Heart right ventricle (tissue), 16 donors: ENCODE results near the gene PSAT1. TPM values are rescaled to one million over a fixed set of nuclear protein-coding genes. Genes with fewer than 3 reads are reported as not detected.

Source experiments
- ATAC-seq, 8 donors: fragments of 200-7000 bp; cut with Tn5 transposase; one replicate each; pipeline ENCODE4 v1.9.1; 2020; ENCODE audit warnings: mild to moderate bottlenecking in 8 of 8, moderate library complexity in 8 of 8, moderate number of reproducible peaks in 1 of 8
- DNase-seq, 2 donors: peaks; one replicate each; pipeline ENCODE4 v3.0.0-alpha.2; 2020
- H3K27ac ChIP-seq, 10 donors: fragments of 200-600 bp; sonication (generic) in 2 of 10; one replicate each; pipeline versions ENCODE4 v1.5.0 to v1.8.0; 2020 to 2022; ENCODE audit warnings: mild to moderate bottlenecking in 3 of 10
- H3K27me3 ChIP-seq, 7 donors: fragments of 200-600 bp; one replicate each; pipeline ENCODE4 v1.8.0; 2021 to 2022; ENCODE audit warnings: mild to moderate bottlenecking in 2 of 7
- H3K36me3 ChIP-seq, 9 donors: fragments of 200-600 bp; sonication (generic) in 1 of 9; one replicate each; pipeline versions ENCODE4 v1.5.0 to v1.8.0; 2020 to 2022; ENCODE audit warnings: mild to moderate bottlenecking in 2 of 9
- H3K4me1 ChIP-seq, 9 donors: fragments of 200-600 bp; sonication (generic) in 1 of 9; one replicate each; pipeline versions ENCODE4 v1.5.0 to v1.8.0; 2020 to 2022; ENCODE audit warnings: mild to moderate bottlenecking in 4 of 9
- H3K4me3 ChIP-seq, 10 donors: fragments of 200-600 bp; sonication (generic) in 2 of 10; one replicate each; pipeline versions ENCODE4 v1.5.0 to v1.8.0; 2020 to 2022; ENCODE audit warnings: mild to moderate bottlenecking in 7 of 10, moderate library complexity in 2 of 10
- H3K9me3 ChIP-seq, 11 donors: fragments of 200-600 bp in 10 of 11; sonication (generic) in 2 of 11; one replicate each; pipeline versions ENCODE4 v1.5.0 to v1.8.0; 2013 to 2022; ENCODE audit warnings: mild to moderate bottlenecking in 2 of 11, control low read depth in 1 of 11, moderate library complexity in 1 of 11
- CTCF ChIP-seq, 9 donors: fragments of 200-600 bp; sonication (generic) in 2 of 9; IDR thresholded peaks; one replicate each; pipeline versions ENCODE4 v1.5.0 to v1.8.0; 2021 to 2022; ENCODE audit warnings: antibody characterized with exemption in 9 of 9, mild to moderate bottlenecking in 5 of 9, moderate library complexity in 1 of 9
- WGBS, 2 donors: extraction: QIAGEN DNeasy Blood & Tissue Kit; methylation state at CpG; one replicate each; pipeline ENCODE4 v1.1.7; 2013; ENCODE audit warnings: inconsistent platforms in 1 of 2; 5-methylcytosine and 5-hydroxymethylcytosine counted together
- intact Hi-C, 10 donors: fragments of 100-400 bp; cut with DNase I; formaldehyde crosslinking; loops; one replicate each; pipeline versions ENCODE4 v1.11.1 to v1.14.2; 2022
- polyA plus RNA-seq, 2 donors: library from polyadenylated mRNA; stranded (reverse); fragments of 200-250 nt; gene quantifications; one replicate each; pipeline ENCODE4 v1.2.3, GENCODE V29; 2013
- total RNA-seq, 10 donors: library from RNA; stranded (reverse); fragmentation: NEBNext Ultra II Directional in 3 of 10; extraction: Animal tissue kit (Norgen Biotek cat#: 25700) in 3 of 10; gene quantifications; one replicate each; pipeline versions ENCODE4 v1.2.1 to v1.2.4, GENCODE V29; 2021 to 2023
- donor health status: Arrhythmogenic right ventricular cardiomyopathy.
- donor health status: ischemic (EF 13 %, LVEDD 7.1; RV severe dilation, severe dysfunction).
- donor health status: healthy with polysubstance abuse.
- donor health status: DM: no; HTN: yes; CAD: no.
- donor health status: DM: no; HTN: no; CAD: no.
- donor health status: ischemic (EF 25% LVEDD 6.9; RV normal size, moderate dysfunction).
- donor health status: ischemic (EF 25% LVEDD 5.7; RV mildly dilated, moderate dysfunction).
- donor health status: healthy.
- donor health status: DM: yes; HTN: yes; CAD: no.
- donor health status: Ischemic cardiomyopathy.
- donor health status: ischemic (EF 35%, LVEDD 5.7; RV mildly dilated, moderate dysfunction).
- donor health status: nonischemic (EF 11% LVEDD 7.7; RV severe dilation, severe dysfunction).
- donor health status: DM: yes; HTN: yes; CAD: no.
- donor health status: PGD.
- donor health status: ischemic (EF 29% LVEDD 5.4; RV normal size, mild dysfunction).
- donor health status: nonischemic (EF 23%, LVEDD 6.1; RV moderate dilation, normal function).

PSAT1 gene
- total and polyA plus RNA-seq, 12 donors = 0.28 to 4.0 (median 0.56) TPM; not detected in 1

DNA sequence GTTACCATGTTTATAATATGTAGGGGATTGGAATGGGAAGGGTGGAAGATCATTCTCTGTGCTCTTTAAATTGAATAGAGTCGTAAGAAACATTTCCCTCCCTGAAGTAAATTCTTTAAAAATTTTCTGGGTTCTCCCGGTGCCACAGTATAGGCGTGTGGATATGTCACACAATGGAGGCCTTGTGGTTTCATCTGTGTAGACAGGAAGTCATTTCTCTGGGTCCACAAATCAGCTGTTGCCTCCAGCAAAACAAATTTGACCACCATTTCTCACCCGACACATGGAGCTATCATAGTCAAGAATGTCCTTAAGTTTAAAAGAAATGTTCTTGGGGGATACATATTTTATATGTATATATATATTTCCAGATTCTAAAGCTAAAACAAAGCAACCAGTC is 43.6 kb upstream of the PSAT1 start:
- no peak overlapping the region for H3K27ac ChIP-seq
- WGBS, 2 donors = 86 to 94% methylated on average over 4 of the region's 4 CpGs
- no peak overlapping the region for H3K4me3 ChIP-seq
- DNase-seq = no peak
- no peaks in the 10 kb centered on the region for H3K4me1 ChIP-seq
- peaks cover 0 to 92% (median 6%) of the 10 kb centered on the region in 9 donors for H3K36me3 ChIP-seq
- ATAC-seq = no peak
- H3K9me3 ChIP-seq = no peaks in the 10 kb centered on the region
- intact Hi-C loops = no loop called here
- H3K27me3 ChIP-seq = no peaks in the 10 kb centered on the region
- no peak for TF ChIP-seq CTCF (IDR thresholded peaks at IDR 0.05)

- 45 to 50% methylated on average over 2 of the region's 2 CpGs for WGBS, 2 donors
- Histone ChIP-seq H3K36me3 (peaks cover 0 to 42% (median 4%) of the 10 kb centered on the region in 9 donors), H3K27ac (no peak overlapping the region), H3K9me3 (no peaks in the 10 kb centered on the region), H3K4me1 (no peaks in the 10 kb centered on the region), H3K27me3 (no peaks in the 10 kb centered on the region), H3K4me3 (no peak overlapping the region)
- ATAC-seq (no peak), DNase-seq (no peak)
- TF ChIP-seq CTCF (IDR thresholded peaks at IDR 0.05) = peak; percentile 36 to 74 (median 67)
- intact Hi-C loops = loop anchor here in 8 of 10 donors (1.0 to 10.0 kb wide), 4 partner anchors 103 to 111 kb away; no protein-coding TSS in a partner anchor
Measured at GRCh38 chr9:78261403-78262001, 35.4 kb upstream of the PSAT1 start.

DNA sequence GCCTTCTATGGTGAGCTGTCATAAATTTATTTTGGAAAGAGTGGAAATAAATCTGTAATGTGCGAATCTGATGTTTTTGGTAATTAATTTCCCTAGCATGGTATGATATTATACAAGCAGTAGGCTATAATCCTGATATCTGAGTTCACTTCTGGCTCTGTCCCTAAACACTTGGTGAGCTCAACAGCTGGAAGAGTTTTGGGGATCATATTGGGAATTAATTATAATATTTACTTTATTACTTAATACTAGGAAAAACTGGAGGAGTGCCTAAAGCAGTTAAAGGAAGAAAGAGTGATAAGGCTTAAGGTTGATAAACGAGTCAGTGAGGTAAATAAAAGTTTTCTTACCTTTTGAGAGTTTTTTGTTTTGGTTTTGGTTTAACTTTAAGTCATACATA is 34.3 kb upstream of the PSAT1 start:
- Histone ChIP-seq H3K36me3 (peaks cover 0 to 45% (median 12%) of the 10 kb centered on the region in 9 donors), H3K9me3 (no peaks in the 10 kb centered on the region), H3K4me3 (no peak overlapping the region), H3K27ac (no peak overlapping the region), H3K4me1 (no peaks in the 10 kb centered on the region), H3K27me3 (no peaks in the 10 kb centered on the region)
- DNase-seq (no peak), ATAC-seq (no peak)
- intact Hi-C loops = loop anchor here in 7 of 10 donors (5.0 to 10.0 kb wide), 3 partner anchors 102 to 110 kb away; no protein-coding TSS in a partner anchor
- 81 to 84% methylated on average over 2 of the region's 2 CpGs for WGBS, 2 donors
- TF ChIP-seq CTCF (IDR thresholded peaks at IDR 0.05) = no peak

DNA sequence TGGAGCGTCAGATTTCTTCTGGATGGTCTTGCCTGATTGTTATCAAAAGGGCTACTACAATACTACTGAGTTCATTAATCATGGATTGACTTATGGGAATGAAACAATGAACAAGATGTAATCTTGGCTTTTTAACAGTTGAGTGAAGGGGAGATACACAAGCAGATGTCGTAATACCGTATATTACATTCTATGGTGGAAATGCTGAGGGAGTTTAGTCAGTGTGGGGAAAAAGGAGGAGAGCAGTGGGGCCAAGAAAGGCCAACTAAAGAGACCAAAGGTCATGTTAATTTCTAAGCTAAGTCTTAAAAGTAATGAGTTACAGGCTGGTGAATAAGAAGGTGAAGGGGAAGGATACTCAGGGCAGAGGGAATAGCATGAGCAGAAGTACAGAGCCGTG is 29.0 kb upstream of the PSAT1 start:
- 98% methylated on average over 4 of the region's 4 CpGs for WGBS, 2 donors
- peaks cover 0 to 74% (median 12%) of the 10 kb centered on the region in 9 donors for H3K36me3 ChIP-seq
- no peak overlapping the region for H3K27ac ChIP-seq
- intact Hi-C loops = loop anchor here in 1 of 10 donors (10.0 kb wide), 1 partner anchor 97 kb away; no protein-coding TSS in a partner anchor
- TF ChIP-seq CTCF (IDR thresholded peaks at IDR 0.05) = no peak
- ATAC-seq = no peak
- no peak for DNase-seq
- no peaks in the 10 kb centered on the region for H3K27me3 ChIP-seq
- H3K9me3 ChIP-seq = no peaks in the 10 kb centered on the region
- H3K4me1 ChIP-seq = no peaks in the 10 kb centered on the region
- H3K4me3 ChIP-seq = no peak overlapping the region
